CD4-positive, alpha-beta T cell treated with Interleukin-10 for 1 hour (primary cell): ENCODE data around the gene PRKG1.

Experiments used
- DNase-seq: peaks from one replicate; pipeline ENCODE4 v3.0.0-alpha.2; 2020

Gene PRKG1

GRCh38 chr10:51786684-51787035, 712.4 kb downstream of the PRKG1 start:
- no peak for DNase-seq

- DNase-seq: no peak
Measured at GRCh38 chr10:51788273-51788672, 714.0 kb downstream of the PRKG1 start.

GRCh38 chr10:51789118-51789517, 714.8 kb downstream of the PRKG1 start:
- DNase-seq: no peak

GRCh38 chr10:51789903-51790302, 715.6 kb downstream of the PRKG1 start:
- DNase-seq: no peak

- DNase-seq: no peak
Measured at GRCh38 chr10:51792678-51793077, 718.4 kb downstream of the PRKG1 start.

GRCh38 chr10:51800121-51800520, 725.8 kb downstream of the PRKG1 start:
- no peak for DNase-seq

- no peak for DNase-seq
Measured at GRCh38 chr10:51800725-51801424, 726.6 kb downstream of the PRKG1 start.

GRCh38 chr10:51802030-51802429, 727.7 kb downstream of the PRKG1 start:
- no peak for DNase-seq

- DNase-seq: no peak
Measured at GRCh38 chr10:51804866-51805265, 730.6 kb downstream of the PRKG1 start.

- DNase-seq: no peak
Measured at GRCh38 chr10:51806079-51806835, 732.0 kb downstream of the PRKG1 start.

- no peak for DNase-seq
Measured at GRCh38 chr10:51808187-51808586, 733.9 kb downstream of the PRKG1 start.

GRCh38 chr10:51815723-51816122, 741.4 kb downstream of the PRKG1 start:
- no peak for DNase-seq

GRCh38 chr10:51821045-51821444, 746.8 kb downstream of the PRKG1 start:
- no peak for DNase-seq

GRCh38 chr10:51821745-51822144, 747.5 kb downstream of the PRKG1 start:
- no peak for DNase-seq

- no peak for DNase-seq
Measured at GRCh38 chr10:51832652-51833383, 758.5 kb downstream of the PRKG1 start.

- no peak for DNase-seq
Measured at GRCh38 chr10:51834548-51834947, 760.3 kb downstream of the PRKG1 start.

GRCh38 chr10:51838471-51838870, 764.2 kb downstream of the PRKG1 start:
- no peak for DNase-seq

GRCh38 chr10:51843966-51844365, 769.7 kb downstream of the PRKG1 start:
- DNase-seq: no peak

GRCh38 chr10:51846856-51847506, 772.7 kb downstream of the PRKG1 start:
- no peak for DNase-seq

- DNase-seq: no peak
Measured at GRCh38 chr10:51852297-51852696, 778.0 kb downstream of the PRKG1 start.

GRCh38 chr10:51857305-51857704, 783.0 kb downstream of the PRKG1 start:
- DNase-seq: no peak

- DNase-seq: no peak
Measured at GRCh38 chr10:51860257-51860656, 786.0 kb downstream of the PRKG1 start.

GRCh38 chr10:51861051-51861450, 786.8 kb downstream of the PRKG1 start:
- no peak for DNase-seq
